ENCODE results near the gene TRIP10.

- TF ChIP-seq CTCF (IDR thresholded peaks at IDR 0.05) = no peak
- no peak for TF ChIP-seq POLR2A (IDR thresholded peaks at IDR 0.05)
- TF ChIP-seq POLR2AphosphoS5 (IDR thresholded peaks at IDR 0.05) = no peak
Measured at GRCh38 chr19:6713773-6714692, 25.4 kb upstream of the TRIP10 start.
